RWPE2 (cell line): Measurements from ENCODE around the gene LIN7A.

ENCODE experiments used
- ATAC-seq: fragments of 200-7000 bp; cut with Tn5 transposase; 3 replicates; pipeline ENCODE4 v1.9.1; 2021; ENCODE audit warnings: low read depth
- DNase-seq: peaks from one replicate; pipeline ENCODE4 v3.0.0-alpha.2; 2020; ENCODE audit warnings: low spot score
- H3K27ac ChIP-seq: fragments of 450-650 bp; 2 replicates; pipeline ENCODE4 v1.5.1; 2017; ENCODE audit warnings: mild to moderate bottlenecking; ENCODE audit not compliant: poor library complexity, severe bottlenecking
- H3K27me3 ChIP-seq: fragments of 250-450 bp; sonication (Bioruptor Pico); 2 replicates; pipeline ENCODE4 v1.5.1; 2021; ENCODE audit warnings: mild to moderate bottlenecking, moderate library complexity; ENCODE audit not compliant: insufficient read depth, poor library complexity, severe bottlenecking
- H3K36me3 ChIP-seq: fragments of 250-450 bp; sonication (Bioruptor Pico); 2 replicates; pipeline ENCODE4 v1.5.1; 2020; ENCODE audit warnings: low read depth, mild to moderate bottlenecking, moderate library complexity
- H3K4me1 ChIP-seq: fragments of 250-450 bp; sonication (Bioruptor Pico); 2 replicates; pipeline ENCODE4 v1.5.1; 2021; ENCODE audit warnings: mild to moderate bottlenecking, moderate library complexity; ENCODE audit not compliant: insufficient read depth, poor library complexity, severe bottlenecking
- H3K4me3 ChIP-seq: fragments of 250-450 bp; sonication (Bioruptor Pico); 2 replicates; pipeline ENCODE4 v1.5.1; 2021; ENCODE audit warnings: mild to moderate bottlenecking, moderate library complexity; ENCODE audit not compliant: severe bottlenecking
- H3K9me3 ChIP-seq: fragments of 250-450 bp; sonication (Bioruptor Pico); 2 replicates; pipeline ENCODE4 v1.5.1; 2021; ENCODE audit warnings: mild to moderate bottlenecking, moderate library complexity; ENCODE audit not compliant: severe bottlenecking
- TF ChIP-seq, protein P1 (sequence below): fragments of 450-650 bp; IDR thresholded peaks from one replicate; pipeline ENCODE4 v1.5.1; 2017; ENCODE audit warnings: mild to moderate bottlenecking, moderate library complexity; ENCODE audit not compliant: poor library complexity, severe bottlenecking

LIN7A gene

DNA sequence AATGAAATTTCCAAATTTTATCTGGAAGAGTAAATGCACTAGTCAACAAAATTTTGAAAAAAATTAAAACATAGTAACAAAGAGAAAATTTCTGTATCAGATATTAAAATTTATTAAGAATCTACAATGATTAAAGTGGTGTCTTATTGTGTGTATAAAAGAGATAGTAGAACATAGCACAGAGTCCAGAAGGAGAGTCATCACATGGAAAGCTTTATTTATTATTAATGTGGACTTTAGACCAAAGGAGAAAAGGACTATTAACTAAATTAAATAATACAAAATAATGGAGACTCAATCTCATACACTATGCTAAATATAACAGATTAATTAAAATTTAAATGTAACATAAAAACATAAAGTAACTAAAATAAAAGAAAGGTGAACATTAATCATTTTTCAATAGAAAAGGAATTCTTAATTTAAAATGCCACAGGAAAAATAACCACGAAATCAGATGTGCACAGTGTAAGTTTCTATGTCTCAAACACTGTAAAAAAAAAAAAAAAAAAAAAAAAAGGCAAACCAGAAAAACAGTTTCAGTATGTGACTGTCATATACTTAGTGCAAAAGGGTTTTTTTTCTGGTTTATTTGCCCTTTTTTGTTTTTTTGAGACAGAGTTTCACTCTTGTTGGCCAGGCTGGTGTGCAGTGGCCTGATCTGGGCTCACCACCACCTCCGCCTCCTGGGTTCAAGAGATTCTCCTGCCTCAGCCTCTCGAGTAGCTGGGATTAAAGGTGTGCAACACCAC is 125.6 kb downstream of the LIN7A start:
- no peaks in the 10 kb centered on the region for H3K36me3 ChIP-seq
- H3K27ac ChIP-seq, result no peak overlapping the region
- TF ChIP-seq, protein P1, sequence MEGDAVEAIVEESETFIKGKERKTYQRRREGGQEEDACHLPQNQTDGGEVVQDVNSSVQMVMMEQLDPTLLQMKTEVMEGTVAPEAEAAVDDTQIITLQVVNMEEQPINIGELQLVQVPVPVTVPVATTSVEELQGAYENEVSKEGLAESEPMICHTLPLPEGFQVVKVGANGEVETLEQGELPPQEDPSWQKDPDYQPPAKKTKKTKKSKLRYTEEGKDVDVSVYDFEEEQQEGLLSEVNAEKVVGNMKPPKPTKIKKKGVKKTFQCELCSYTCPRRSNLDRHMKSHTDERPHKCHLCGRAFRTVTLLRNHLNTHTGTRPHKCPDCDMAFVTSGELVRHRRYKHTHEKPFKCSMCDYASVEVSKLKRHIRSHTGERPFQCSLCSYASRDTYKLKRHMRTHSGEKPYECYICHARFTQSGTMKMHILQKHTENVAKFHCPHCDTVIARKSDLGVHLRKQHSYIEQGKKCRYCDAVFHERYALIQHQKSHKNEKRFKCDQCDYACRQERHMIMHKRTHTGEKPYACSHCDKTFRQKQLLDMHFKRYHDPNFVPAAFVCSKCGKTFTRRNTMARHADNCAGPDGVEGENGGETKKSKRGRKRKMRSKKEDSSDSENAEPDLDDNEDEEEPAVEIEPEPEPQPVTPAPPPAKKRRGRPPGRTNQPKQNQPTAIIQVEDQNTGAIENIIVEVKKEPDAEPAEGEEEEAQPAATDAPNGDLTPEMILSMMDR, result no peak
- no peak for ATAC-seq
- DNase-seq, result no peak
- H3K4me1 ChIP-seq, result no peaks in the 10 kb centered on the region
- no peaks in the 10 kb centered on the region for H3K27me3 ChIP-seq
- H3K9me3 ChIP-seq, result no peaks in the 10 kb centered on the region
- H3K4me3 ChIP-seq, result no peak overlapping the region

DNA sequence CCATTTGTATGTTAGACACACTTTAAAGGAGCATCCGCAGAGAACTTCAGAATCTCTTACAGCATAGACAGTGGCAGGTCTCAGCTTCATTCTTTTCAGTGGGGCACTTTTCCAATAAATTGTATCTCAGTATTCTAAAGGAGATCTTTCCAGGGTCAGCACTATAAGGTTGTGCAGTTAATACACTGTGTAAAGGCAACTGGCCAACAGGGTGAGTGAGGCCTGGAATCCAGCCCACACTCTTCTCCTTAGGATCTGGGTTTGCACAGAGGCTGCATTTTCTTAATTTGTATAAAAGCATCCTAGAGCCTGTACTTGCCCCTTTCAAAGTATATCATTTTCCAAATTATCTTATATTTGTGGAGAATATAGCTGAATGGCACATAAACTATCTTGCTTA is 126.9 kb downstream of the LIN7A start:
- H3K27ac ChIP-seq, result no peak overlapping the region
- H3K27me3 ChIP-seq, result no peaks in the 10 kb centered on the region
- TF ChIP-seq, protein P1, result no peak
- no peak for ATAC-seq
- no peak for DNase-seq
- no peak overlapping the region for H3K4me3 ChIP-seq
- H3K4me1 ChIP-seq, result no peaks in the 10 kb centered on the region
- no peaks in the 10 kb centered on the region for H3K9me3 ChIP-seq
- H3K36me3 ChIP-seq, result no peaks in the 10 kb centered on the region

DNA sequence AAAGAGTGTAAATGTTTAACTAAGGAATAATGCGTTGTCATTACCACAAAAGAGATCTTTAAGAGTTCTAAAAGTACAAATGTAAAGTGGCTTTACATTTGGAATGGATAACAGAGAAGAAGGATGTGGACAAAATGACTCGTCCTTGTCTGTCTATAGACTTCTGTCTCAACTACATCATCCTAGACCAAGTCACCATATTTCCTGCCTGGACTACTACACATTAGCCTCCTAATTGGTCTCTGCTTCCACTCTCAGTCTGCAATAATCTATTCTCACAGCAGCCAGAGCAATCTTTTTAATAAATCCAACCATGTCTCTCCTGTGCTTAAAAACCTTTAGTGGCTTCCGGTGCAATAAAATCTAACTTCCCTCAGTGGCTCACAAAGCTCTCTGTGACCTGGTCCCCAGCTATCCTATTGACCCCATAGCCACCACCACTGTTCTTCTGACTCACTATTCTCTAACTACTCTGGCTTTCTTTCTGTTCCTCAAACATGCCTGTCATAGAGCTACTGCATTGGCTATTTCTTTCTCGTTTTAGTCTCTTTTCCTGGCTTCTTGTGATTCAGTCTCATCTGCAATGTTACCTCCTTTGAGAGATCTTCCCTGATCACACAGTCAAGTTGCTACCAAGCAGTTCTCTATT is 130.0 kb downstream of the LIN7A start:
- H3K27ac ChIP-seq, result no peak overlapping the region

DNA sequence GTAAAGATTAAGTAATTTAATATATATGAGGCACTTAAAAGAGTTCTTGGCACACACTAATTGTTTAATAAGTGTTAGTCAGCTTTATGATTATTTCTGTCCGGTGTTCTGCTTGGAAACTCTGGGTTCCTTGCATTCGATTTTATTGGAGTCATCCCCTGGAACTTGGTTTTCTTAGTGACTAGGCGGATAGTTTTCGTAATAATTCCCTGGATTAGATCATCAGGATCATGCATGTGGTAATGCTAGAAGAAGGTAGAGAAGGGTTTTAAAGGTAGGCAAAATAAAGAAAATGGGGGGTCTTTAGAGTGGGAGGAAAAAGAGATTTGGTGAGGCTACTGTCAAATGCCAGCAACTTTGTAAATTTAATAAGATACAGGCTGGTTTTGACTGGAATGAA is 132.6 kb downstream of the LIN7A start:
- Histone ChIP-seq H3K27me3 (no peaks in the 10 kb centered on the region), H3K9me3 (no peaks in the 10 kb centered on the region), H3K4me3 (no peak overlapping the region), H3K4me1 (no peaks in the 10 kb centered on the region), H3K27ac (no peak overlapping the region), H3K36me3 (no peaks in the 10 kb centered on the region)
- ATAC-seq (no peak), DNase-seq (no peak)
- TF ChIP-seq, protein P1, result no peak

More for the DNA sequence above, 130.0 kb downstream of the LIN7A start:
- H3K9me3 ChIP-seq, result no peaks in the 10 kb centered on the region
- H3K27me3 ChIP-seq, result no peaks in the 10 kb centered on the region
- ATAC-seq (no peak), DNase-seq (no peak)
- no peaks in the 10 kb centered on the region for H3K36me3 ChIP-seq
- TF ChIP-seq, protein P1, result no peak
- H3K4me1 ChIP-seq, result no peaks in the 10 kb centered on the region
- no peak overlapping the region for H3K4me3 ChIP-seq
